H9 (cell line): ENCODE data around the gene CYFIP1. TPM values are rescaled to one million over a fixed set of nuclear protein-coding genes. Genes with fewer than 3 reads are reported as not detected.

ENCODE experiments used
- DNase-seq: peaks from one replicate; pipeline ENCODE4 v3.0.0-alpha.2; 2017
- H2AFZ ChIP-seq: one replicate; pipeline ENCODE4 v1.6.1; 2013; ENCODE audit warnings: mild to moderate bottlenecking, low read length, control low read depth, moderate library complexity
- H2AK5ac ChIP-seq: 2 replicates; pipeline ENCODE4 v1.6.1; 2013; ENCODE audit warnings: low read length, control low read depth, mixed read lengths; ENCODE audit not compliant: insufficient read length
- H2BK120ac ChIP-seq: one replicate; pipeline ENCODE4 v1.6.1; 2013; ENCODE audit warnings: low read depth, mild to moderate bottlenecking, low read length, control low read depth, inconsistent platforms; ENCODE audit not compliant: poor library complexity, severe bottlenecking
- H2BK12ac ChIP-seq: 2 replicates; pipeline ENCODE4 v1.6.1; 2013; ENCODE audit warnings: low read length, control low read depth, mixed read lengths, low read depth; ENCODE audit not compliant: insufficient read length
- H2BK15ac ChIP-seq: 2 replicates; pipeline ENCODE4 v1.6.1; 2013; ENCODE audit warnings: low read depth, low read length, control low read depth
- H2BK20ac ChIP-seq: one replicate; pipeline ENCODE4 v1.6.1; 2013; ENCODE audit warnings: low read depth, mild to moderate bottlenecking, low read length, control low read depth, inconsistent platforms; ENCODE audit not compliant: poor library complexity, severe bottlenecking
- H2BK5ac ChIP-seq: 2 replicates; pipeline ENCODE4 v1.6.1; 2013; ENCODE audit warnings: low read length, control low read depth, mixed read lengths; ENCODE audit not compliant: insufficient read length
- H3K14ac ChIP-seq: 2 replicates; pipeline ENCODE4 v1.6.1; 2013; ENCODE audit warnings: low read length, control low read depth; ENCODE audit not compliant: insufficient read depth
- H3K18ac ChIP-seq: 2 replicates; pipeline ENCODE4 v1.6.1; 2013; ENCODE audit warnings: low read depth, mild to moderate bottlenecking, mixed read lengths, low read length, control low read depth; ENCODE audit not compliant: insufficient read length
- H3K23ac ChIP-seq: 2 replicates; pipeline ENCODE4 v1.6.1; 2013; ENCODE audit warnings: low read length, control low read depth, mixed read lengths, low read depth; ENCODE audit not compliant: insufficient read length
- H3K23me2 ChIP-seq: 2 replicates; pipeline ENCODE4 v1.6.1; 2013; ENCODE audit warnings: low read depth, mild to moderate bottlenecking, mixed read lengths, low read length, control low read depth; ENCODE audit not compliant: insufficient read length, poor library complexity, severe bottlenecking
- H3K27ac ChIP-seq: 2 replicates; pipeline ENCODE4 v1.5.1; 2013; ENCODE audit warnings: low read length, control low read depth, mixed read lengths, low read depth; ENCODE audit not compliant: insufficient read length
- H3K27me3 ChIP-seq: 2 replicates; pipeline ENCODE4 v1.6.1; 2013; ENCODE audit warnings: low read length, control low read depth, inconsistent platforms; ENCODE audit not compliant: insufficient read depth
- H3K4ac ChIP-seq: 2 replicates; pipeline ENCODE4 v1.6.1; 2013; ENCODE audit warnings: low read depth, mild to moderate bottlenecking, control low read depth, inconsistent platforms, low read length, moderate library complexity
- H3K4me1 ChIP-seq: 2 replicates; pipeline ENCODE4 v1.6.1; 2013; ENCODE audit warnings: low read length, control low read depth, inconsistent platforms; ENCODE audit not compliant: insufficient read depth
- H3K4me2 ChIP-seq: 2 replicates; pipeline ENCODE4 v1.6.1; 2013; ENCODE audit warnings: low read length, control low read depth, mixed read lengths; ENCODE audit not compliant: insufficient read length, insufficient read depth
- H3K56ac ChIP-seq: 2 replicates; pipeline ENCODE4 v1.6.1; 2013; ENCODE audit warnings: low read depth, mild to moderate bottlenecking, mixed read lengths, low read length, control low read depth; ENCODE audit not compliant: insufficient read length
- H3K79me1 ChIP-seq: 2 replicates; pipeline ENCODE4 v1.6.1; 2013; ENCODE audit warnings: low read depth, mild to moderate bottlenecking, moderate library complexity, low read length, control low read depth, inconsistent platforms; ENCODE audit not compliant: insufficient read depth, poor library complexity, severe bottlenecking
- H3K79me2 ChIP-seq: 2 replicates; pipeline ENCODE4 v1.6.1; 2013; ENCODE audit warnings: low read length, control low read depth, inconsistent platforms; ENCODE audit not compliant: insufficient read depth
- H3K9ac ChIP-seq: 2 replicates; pipeline ENCODE4 v1.6.1; 2013; ENCODE audit warnings: low read length, control low read depth, mixed read lengths; ENCODE audit not compliant: insufficient read length; ENCODE audit errors: extremely low read depth
- H3K9me3 ChIP-seq: one replicate; pipeline ENCODE4 v1.6.1; 2013; ENCODE audit warnings: low read depth, low read length, inconsistent platforms; ENCODE audit not compliant: control insufficient read depth
- H3T11ph ChIP-seq: one replicate; pipeline ENCODE4 v1.6.1; 2013; ENCODE audit warnings: mild to moderate bottlenecking, low read length, control low read depth, inconsistent platforms
- H4K20me1 ChIP-seq: one replicate; pipeline ENCODE4 v1.6.1; 2013; ENCODE audit not compliant: control insufficient read depth, insufficient read length, insufficient read depth
- H4K5ac ChIP-seq: 2 replicates; pipeline ENCODE4 v1.6.1; 2013; ENCODE audit warnings: low read depth, mild to moderate bottlenecking, mixed read lengths, low read length, control low read depth; ENCODE audit not compliant: insufficient read length
- H4K8ac ChIP-seq: replicated peaks from 2 replicates; pipeline ENCODE4 v1.6.1; 2013; ENCODE audit warnings: low read length, control low read depth, mixed read lengths, low read depth; ENCODE audit not compliant: insufficient read length
- H4K91ac ChIP-seq: 2 replicates; pipeline ENCODE4 v1.6.1; 2013; ENCODE audit warnings: low read depth, mild to moderate bottlenecking, moderate library complexity, mixed read lengths, low read length, control low read depth; ENCODE audit not compliant: insufficient read length
- H3K27ac Mint-ChIP-seq, 3 experiments: 2 replicates in 2 of 3; 3 replicates in 1 of 3; pipeline ENCODE4 v1.8.0; 2020 to 2021; ENCODE audit warnings: mixed read lengths in 3 of 3, mild to moderate bottlenecking in 1 of 3, moderate library complexity in 1 of 3
- H3K27me3 Mint-ChIP-seq: 2 replicates; pipeline ENCODE4 v1.8.0; 2021; ENCODE audit warnings: low read depth, mild to moderate bottlenecking, moderate library complexity, mixed read lengths
- H3K36me3 Mint-ChIP-seq, 3 experiments: 2 replicates in 2 of 3; 3 replicates in 1 of 3; pipeline ENCODE4 v1.8.0; 2020 to 2021; ENCODE audit warnings: low read depth in 3 of 3, mixed read lengths in 3 of 3; ENCODE audit not compliant: insufficient read depth in 1 of 3
- H3K4me1 Mint-ChIP-seq, 2 experiments: 2 replicates each; pipeline ENCODE4 v1.8.0; 2020; ENCODE audit warnings: mixed read lengths in 2 of 2
- H3K4me3 Mint-ChIP-seq, 2 experiments: 2 replicates in 1 of 2; 3 replicates in 1 of 2; pipeline ENCODE4 v1.8.0; 2020 to 2021; ENCODE audit warnings: mild to moderate bottlenecking in 2 of 2, mixed read lengths in 2 of 2, moderate library complexity in 1 of 2
- H3K9me3 Mint-ChIP-seq, 2 experiments: 2 replicates in 1 of 2; 3 replicates in 1 of 2; pipeline ENCODE4 v1.8.0; 2020; ENCODE audit warnings: mild to moderate bottlenecking in 2 of 2, mixed read lengths in 2 of 2, moderate library complexity in 1 of 2
- CTCF ChIP-seq: fragments of 200-600 bp; sonication (generic); conservative IDR thresholded peaks from 3 replicates; pipeline ENCODE4 v1.8.0; 2021; ENCODE audit warnings: antibody characterized with exemption, mild to moderate bottlenecking
- WGBS: extraction: QIAGEN DNeasy Blood & Tissue Kit; methylation state at CpG from one replicate; pipeline ENCODE4 v1.1.7; 2013; ENCODE audit warnings: missing lambda C conversion rate, low lambda C conversion rate, mixed read lengths; ENCODE audit not compliant: insufficient read length; ENCODE audit errors: extremely low coverage; 5-methylcytosine and 5-hydroxymethylcytosine counted together
- total RNA-seq: library from RNA; stranded (reverse); gene quantifications from 2 replicates; pipeline ENCODE4 v1.2.1, GENCODE V29; 2021

Gene CYFIP1
- total RNA-seq, 1 experiment from 2014 or later = 71.2 TPM

GRCh38 chr15:22855791-22856190 is 124.4 kb downstream of the CYFIP1 start:
- Histone ChIP-seq H4K8ac (no peak overlapping the region), H2BK15ac (no peak overlapping the region), H3K4me1 (no peaks in the 10 kb centered on the region), H3K27ac (no peak overlapping the region), H2BK120ac (no peak overlapping the region), H2BK20ac (no peak overlapping the region), H4K20me1 (no peaks in the 10 kb centered on the region), H2AK5ac (no peak overlapping the region), H2AFZ (no peak overlapping the region), H3K56ac (no peak overlapping the region), H2BK5ac (no peak overlapping the region), H3T11ph (no peak overlapping the region), H3K23me2 (no peaks in the 10 kb centered on the region), H3K27me3 (no peaks in the 10 kb centered on the region), H2BK12ac (no peak overlapping the region), H3K9ac (no peak overlapping the region), H3K4ac (no peak overlapping the region), H4K91ac (no peak overlapping the region), H3K23ac (no peak overlapping the region), H3K9me3 (no peaks in the 10 kb centered on the region), H4K5ac (no peak overlapping the region), H3K79me1 (no peaks in the 10 kb centered on the region), H3K79me2 (no peaks in the 10 kb centered on the region), H3K18ac (no peak overlapping the region), H3K4me2 (no peak overlapping the region), H3K14ac (no peak overlapping the region)
- H3K9me3 Mint-ChIP-seq = no peaks in the 10 kb centered on the region
- no peak overlapping the region for H3K4me3 Mint-ChIP-seq
- no peaks in the 10 kb centered on the region for H3K4me1 Mint-ChIP-seq
- H3K36me3 Mint-ChIP-seq = peaks cover 47 to 78% (median 62%) of the 10 kb centered on the region in 3 experiments
- H3K27me3 Mint-ChIP-seq = no peaks in the 10 kb centered on the region
- peak overlapping the region in 1 of 3 experiments; percentile 14; a peak in 1 of 7 replicates for H3K27ac Mint-ChIP-seq
- DNase-seq = no peak
- WGBS = no CpG with 5 or more reads among the region's 4 CpGs
- no peak for TF ChIP-seq CTCF
